Myocyte (in vitro differentiated cells): ENCODE results near the gene PARVA. TPM values are rescaled to one million over a fixed set of nuclear protein-coding genes. Genes with fewer than 3 reads are reported as not detected.
A peak's percentile ranks its signal among the peaks of the same experiment; 100 is the strongest.

Experiments
- DNase-seq: peaks from one replicate; pipeline ENCODE4 v3.0.0-alpha.2; 2012; ENCODE audit warnings: low read depth
- total RNA-seq: library from RNA; depleted of rRNA; stranded (reverse); fragments of >200 nt; gene quantifications from 2 replicates; pipeline ENCODE4 v1.2.3, GENCODE V29; 2014

Gene PARVA
- total RNA-seq, 1 donor from 2014 or later = 70.5 TPM

- DNase-seq = no peak
These were observed 53.0 kb downstream of the PARVA start for GRCh38 chr11:12430351-12430750.

GRCh38 chr11:12430954-12431595, 53.7 kb downstream of the PARVA start:
- DNase-seq = peak; percentile 79

GRCh38 chr11:12432507-12432906, 55.1 kb downstream of the PARVA start:
- DNase-seq = no peak

- DNase-seq = no peak
These were observed 55.8 kb downstream of the PARVA start for GRCh38 chr11:12433121-12433520.

GRCh38 chr11:12433571-12434324, 56.4 kb downstream of the PARVA start:
- no peak for DNase-seq

GRCh38 chr11:12434325-12434654, 56.9 kb downstream of the PARVA start:
- no peak for DNase-seq

GRCh38 chr11:12435264-12435663, 57.9 kb downstream of the PARVA start:
- peak; percentile 53 for DNase-seq

- no peak for DNase-seq
These were observed 58.9 kb downstream of the PARVA start for GRCh38 chr11:12436266-12436665.

GRCh38 chr11:12438291-12438690, 60.9 kb downstream of the PARVA start:
- no peak for DNase-seq

- no peak for DNase-seq
These were observed 62.2 kb downstream of the PARVA start for GRCh38 chr11:12439615-12440014.

GRCh38 chr11:12440565-12440964, 63.2 kb downstream of the PARVA start:
- no peak for DNase-seq

- DNase-seq = no peak
These were observed 64.0 kb downstream of the PARVA start for GRCh38 chr11:12441231-12441861.

GRCh38 chr11:12444601-12445000, 67.2 kb downstream of the PARVA start:
- no peak for DNase-seq

- DNase-seq = no peak
These were observed 67.6 kb downstream of the PARVA start for GRCh38 chr11:12445001-12445400.

GRCh38 chr11:12446863-12447262, 69.5 kb downstream of the PARVA start:
- no peak for DNase-seq

GRCh38 chr11:12448131-12448939, 71.0 kb downstream of the PARVA start:
- peak; percentile 64 for DNase-seq

- DNase-seq = no peak
These were observed 72.8 kb downstream of the PARVA start for GRCh38 chr11:12449961-12450715.

GRCh38 chr11:12451179-12451814, 73.9 kb downstream of the PARVA start:
- DNase-seq = no peak

- DNase-seq = no peak
These were observed 75.9 kb downstream of the PARVA start for GRCh38 chr11:12453243-12453642.

GRCh38 chr11:12454782-12455181, 77.4 kb downstream of the PARVA start:
- no peak for DNase-seq
